VCaP (cell line): Measurements from ENCODE around the gene VANGL1.

Experiments
- H3K27ac ChIP-seq: fragments of 450-650 bp; 2 replicates; pipeline ENCODE4 v1.5.1; 2017
- TF ChIP-seq, protein P1 (sequence below): fragments of 450-650 bp; conservative IDR thresholded peaks from 2 replicates; pipeline ENCODE4 v1.5.1; 2017; ENCODE audit warnings: mild to moderate bottlenecking, moderate library complexity

Gene VANGL1

DNA sequence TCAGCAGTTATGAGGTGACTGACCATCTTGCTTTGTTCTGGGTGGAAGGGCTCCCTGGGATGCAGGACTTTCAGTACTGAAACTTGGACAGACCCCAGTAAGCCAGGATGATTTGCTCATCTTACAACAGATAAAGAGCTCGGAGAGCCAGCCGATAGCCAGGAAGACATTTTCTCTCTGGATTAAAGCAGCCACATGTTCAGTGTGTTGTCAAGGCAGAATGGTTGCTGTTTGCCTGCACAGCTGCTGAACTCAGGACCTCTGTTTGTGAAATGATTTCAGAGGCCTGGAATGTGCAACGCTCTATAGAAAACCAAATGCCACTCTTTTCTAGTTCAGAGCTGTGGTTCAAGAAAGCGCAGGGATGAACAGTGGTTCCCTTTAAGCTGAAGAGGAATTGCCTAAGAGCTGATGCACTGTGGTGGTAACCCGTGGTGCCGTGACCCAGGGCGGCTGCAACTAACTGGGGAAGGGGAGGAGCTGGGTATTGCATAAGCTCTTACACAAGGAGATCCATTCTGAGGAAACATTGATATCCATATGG is 86.0 kb downstream of the VANGL1 start:
- TF ChIP-seq, protein P1, sequence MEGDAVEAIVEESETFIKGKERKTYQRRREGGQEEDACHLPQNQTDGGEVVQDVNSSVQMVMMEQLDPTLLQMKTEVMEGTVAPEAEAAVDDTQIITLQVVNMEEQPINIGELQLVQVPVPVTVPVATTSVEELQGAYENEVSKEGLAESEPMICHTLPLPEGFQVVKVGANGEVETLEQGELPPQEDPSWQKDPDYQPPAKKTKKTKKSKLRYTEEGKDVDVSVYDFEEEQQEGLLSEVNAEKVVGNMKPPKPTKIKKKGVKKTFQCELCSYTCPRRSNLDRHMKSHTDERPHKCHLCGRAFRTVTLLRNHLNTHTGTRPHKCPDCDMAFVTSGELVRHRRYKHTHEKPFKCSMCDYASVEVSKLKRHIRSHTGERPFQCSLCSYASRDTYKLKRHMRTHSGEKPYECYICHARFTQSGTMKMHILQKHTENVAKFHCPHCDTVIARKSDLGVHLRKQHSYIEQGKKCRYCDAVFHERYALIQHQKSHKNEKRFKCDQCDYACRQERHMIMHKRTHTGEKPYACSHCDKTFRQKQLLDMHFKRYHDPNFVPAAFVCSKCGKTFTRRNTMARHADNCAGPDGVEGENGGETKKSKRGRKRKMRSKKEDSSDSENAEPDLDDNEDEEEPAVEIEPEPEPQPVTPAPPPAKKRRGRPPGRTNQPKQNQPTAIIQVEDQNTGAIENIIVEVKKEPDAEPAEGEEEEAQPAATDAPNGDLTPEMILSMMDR = no peak
- H3K27ac ChIP-seq = no peak overlapping the region

DNA sequence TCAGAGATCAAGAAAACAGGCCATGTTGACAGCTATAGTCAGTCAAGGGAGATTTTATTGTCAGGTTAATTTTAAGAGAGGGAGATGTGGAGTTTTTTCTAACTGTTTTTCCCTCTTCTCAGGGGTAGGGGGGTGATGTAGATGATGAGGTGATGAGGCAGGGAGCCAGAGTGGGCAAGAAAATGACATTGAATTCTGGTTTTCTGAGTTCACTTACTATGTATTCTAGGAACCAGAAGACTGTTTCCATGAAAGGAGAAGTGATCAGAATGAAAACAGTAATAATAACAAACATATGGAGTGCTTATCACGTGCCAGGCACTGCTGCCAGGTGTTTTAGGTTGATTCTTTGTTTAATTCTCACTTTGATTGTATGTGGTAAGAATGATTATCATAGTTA is 86.6 kb downstream of the VANGL1 start:
- no peak overlapping the region for H3K27ac ChIP-seq
- TF ChIP-seq, protein P1 = no peak

DNA sequence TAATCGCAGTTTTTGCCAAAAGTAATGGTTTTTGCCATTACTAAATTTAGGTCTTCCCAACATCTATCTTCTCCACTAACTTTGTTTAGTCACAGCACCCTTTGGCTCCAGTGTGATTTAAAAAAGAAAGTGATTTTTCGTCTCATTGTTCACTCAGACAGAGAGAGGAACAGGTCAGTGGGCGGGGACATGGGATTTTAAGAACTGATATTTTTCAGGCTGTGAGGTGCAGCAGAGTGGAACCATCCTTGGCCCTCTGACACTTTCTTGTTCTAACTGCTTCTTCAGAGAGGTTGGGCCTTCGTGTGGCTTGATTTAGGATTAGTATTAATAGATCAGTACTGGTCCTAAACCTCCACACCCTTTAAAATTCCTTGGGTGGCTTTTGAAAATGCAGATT is 88.0 kb downstream of the VANGL1 start:
- TF ChIP-seq, protein P1 = no peak
- no peak overlapping the region for H3K27ac ChIP-seq

DNA sequence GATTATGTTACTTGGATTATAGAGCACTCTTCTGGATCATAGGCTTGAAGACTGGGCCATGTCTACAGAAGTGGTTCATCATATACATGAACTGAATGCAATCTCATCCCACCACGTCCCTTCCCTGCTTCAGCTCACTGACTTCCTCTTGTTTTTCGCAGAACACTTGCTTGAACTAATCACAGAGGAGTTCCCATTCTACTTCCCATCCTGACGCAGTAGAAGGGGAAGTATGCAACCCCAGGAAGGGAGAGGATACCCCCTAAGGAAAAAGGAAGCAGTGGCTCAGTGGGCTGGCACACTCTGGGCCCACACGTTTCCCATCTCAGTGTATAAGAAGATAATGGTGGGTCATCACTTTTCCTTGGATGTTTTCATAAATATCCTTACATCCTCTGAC is 90.5 kb downstream of the VANGL1 start:
- H3K27ac ChIP-seq = no peak overlapping the region
- TF ChIP-seq, protein P1 = no peak

DNA sequence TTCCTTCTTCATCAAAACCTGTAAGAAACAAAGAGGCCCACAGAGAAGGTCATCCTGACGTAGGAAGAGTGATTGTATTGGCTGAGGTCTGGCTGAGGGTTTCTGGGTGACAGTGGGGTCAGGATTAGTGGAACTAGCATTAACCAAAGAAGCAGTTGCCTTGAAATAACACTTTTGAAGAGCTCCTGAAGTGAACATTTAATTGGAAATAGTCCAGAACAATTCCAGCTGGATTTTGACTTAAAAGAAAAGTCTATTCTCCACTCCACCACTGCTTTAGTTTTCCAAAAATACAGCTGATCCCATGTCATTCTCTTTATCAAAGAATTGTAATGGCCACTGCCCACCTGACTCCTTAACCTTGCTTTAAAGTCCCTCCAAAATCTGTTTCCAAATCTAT is 99.0 kb downstream of the VANGL1 start:
- TF ChIP-seq, protein P1 = no peak
- no peak overlapping the region for H3K27ac ChIP-seq

DNA sequence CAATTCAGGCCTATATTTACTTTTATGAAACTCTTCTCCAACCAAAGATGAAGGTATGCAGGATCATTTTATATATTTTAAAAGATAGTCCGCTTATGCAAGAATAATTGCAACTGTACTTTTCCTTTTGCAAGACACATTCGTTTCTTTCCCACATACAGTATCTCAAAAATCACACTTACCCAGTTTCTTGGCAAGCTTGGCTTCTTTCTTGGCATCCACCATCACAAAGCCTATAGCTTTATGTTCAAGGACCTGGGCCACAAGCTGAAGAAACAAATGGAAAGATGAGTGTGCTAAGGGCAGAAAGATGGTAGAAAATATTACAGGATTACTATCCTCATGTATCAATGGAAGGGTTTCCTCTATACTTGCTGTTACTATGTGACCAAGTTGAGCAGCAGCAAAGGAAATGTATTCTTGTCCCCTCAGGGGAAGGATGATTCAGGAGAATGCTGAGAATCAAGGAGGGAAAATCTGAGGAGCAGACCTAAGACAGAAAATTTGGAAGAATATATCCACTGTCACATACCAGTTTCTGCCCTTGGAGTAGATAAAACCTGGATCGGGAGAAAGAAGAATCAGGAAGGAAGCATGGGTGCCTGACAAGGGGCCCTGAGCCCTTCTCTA is 103.0 kb downstream of the VANGL1 start:
- no peak overlapping the region for H3K27ac ChIP-seq
- TF ChIP-seq, protein P1 = no peak

DNA sequence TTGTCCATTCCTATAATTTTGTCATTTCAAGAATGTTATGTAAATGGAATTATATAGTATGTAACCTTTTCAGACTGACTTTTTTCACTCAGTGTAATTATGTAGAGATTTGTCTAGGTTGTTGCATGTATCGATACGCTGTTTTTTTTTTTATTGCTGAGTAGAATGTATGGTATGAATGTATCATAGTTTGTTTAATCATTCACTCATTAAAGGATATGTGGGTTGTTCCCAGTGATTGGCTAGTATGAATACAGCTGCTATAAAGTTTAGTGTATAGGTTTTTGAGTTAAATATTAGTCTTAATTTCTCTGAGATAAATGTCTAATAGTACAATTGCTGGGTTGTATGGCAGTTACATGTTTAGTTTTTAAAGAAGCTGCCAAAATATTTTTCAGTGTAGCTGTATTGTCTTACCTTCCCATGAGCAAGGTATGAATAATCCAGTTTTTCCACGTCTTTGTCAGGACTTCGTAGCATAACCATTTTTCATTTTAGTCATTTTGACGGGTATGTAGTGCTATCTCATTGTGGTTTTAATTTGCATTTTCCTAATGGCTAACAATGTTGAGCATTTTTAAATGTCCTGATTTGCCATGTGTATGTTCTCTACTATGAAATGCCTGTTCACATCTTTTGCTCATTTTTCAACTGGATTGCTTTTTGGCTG is 104.4 kb downstream of the VANGL1 start:
- TF ChIP-seq, protein P1 = no peak
- H3K27ac ChIP-seq = no peak overlapping the region
